ENCODE data around the gene KIF26A. TPM values are rescaled to one million over a fixed set of nuclear protein-coding genes. Genes with fewer than 3 reads are reported as not detected.

Gene KIF26A
- total RNA-seq, 4 donors from 2014 or later, result 3.3 to 6.2 (median 4.9) TPM

DNA sequence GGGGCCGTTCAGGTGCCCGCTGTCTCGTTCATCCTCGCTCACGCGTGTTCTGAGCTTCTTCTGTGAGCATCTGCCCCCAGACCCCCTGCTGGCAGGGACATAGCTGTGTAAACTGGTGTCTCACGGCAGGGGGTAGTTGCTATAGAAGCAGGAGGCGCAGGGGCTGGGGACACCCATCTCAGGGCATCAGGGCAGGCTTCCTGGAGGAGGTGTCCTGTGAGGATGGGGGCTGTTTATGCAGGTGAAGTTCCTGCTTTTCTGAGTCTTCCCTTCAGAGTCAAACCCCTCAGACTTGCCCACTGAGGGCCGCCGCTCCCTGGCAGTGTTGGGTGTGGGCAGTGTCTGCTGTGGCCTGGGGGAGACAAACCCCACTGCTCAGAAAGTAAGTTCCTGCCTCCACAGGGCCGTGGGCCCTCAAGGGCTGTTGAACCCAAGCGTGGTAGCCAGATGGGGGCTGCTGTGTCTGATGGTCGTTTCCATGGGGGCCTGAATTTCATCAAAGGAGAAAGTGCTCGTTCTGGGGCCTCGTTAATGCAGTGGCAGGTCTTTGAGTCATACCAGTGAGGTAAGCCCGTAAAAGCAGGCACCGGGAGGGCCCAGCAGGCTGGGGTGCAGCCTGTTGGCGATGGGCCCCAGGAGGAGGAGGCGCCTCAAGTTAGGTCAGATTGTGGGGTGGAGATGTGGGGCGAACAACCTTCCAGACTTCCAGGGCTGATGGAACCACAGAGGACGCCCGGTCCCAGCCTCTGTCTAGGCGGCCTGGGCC, 23.4 kb downstream of the KIF26A start:
- WGBS, 2 donors, result 92 to 93% methylated on average over 15 to 20 of the region's 23 CpGs
- no peak for TF ChIP-seq CTCF (IDR thresholded peaks at IDR 0.05)
- TF ChIP-seq POLR2A (IDR thresholded peaks at IDR 0.05), result no peak
- H3K27me3 ChIP-seq, result no peaks in the 10 kb centered on the region

GRCh38 chr14:104162495-104162894, 24.1 kb downstream of the KIF26A start:
- Histone ChIP-seq H3K27ac (no peak overlapping the region), H3K4me1 (no peaks in the 10 kb centered on the region), H3K9me3 (no peaks in the 10 kb centered on the region), H3K27me3 (no peaks in the 10 kb centered on the region), H3K36me3 (no peaks in the 10 kb centered on the region), H3K4me3 (replicated peaks in 1 of 3) (no peak overlapping the region)
- TF ChIP-seq POLR2A (IDR thresholded peaks at IDR 0.05), result no peak
- no peak for TF ChIP-seq CTCF (IDR thresholded peaks at IDR 0.05)
- intact Hi-C loops (cut with DNase I), result no loop called here
- 83% methylated on average over 5 of the region's 9 CpGs; no CpG with 5 or more reads in 1 of the 2 donors for WGBS, 2 donors
- DNase-seq, result no peak

More for the DNA sequence above, 23.4 kb downstream of the KIF26A start:
- Histone ChIP-seq H3K27ac (no peak overlapping the region), H3K9me3 (no peaks in the 10 kb centered on the region), H3K4me3 (replicated peaks in 1 of 3) (no peak overlapping the region), H3K4me1 (no peaks in the 10 kb centered on the region), H3K36me3 (no peaks in the 10 kb centered on the region)
- DNase-seq, result no peak
- intact Hi-C loops (cut with DNase I), result no loop called here

DNA sequence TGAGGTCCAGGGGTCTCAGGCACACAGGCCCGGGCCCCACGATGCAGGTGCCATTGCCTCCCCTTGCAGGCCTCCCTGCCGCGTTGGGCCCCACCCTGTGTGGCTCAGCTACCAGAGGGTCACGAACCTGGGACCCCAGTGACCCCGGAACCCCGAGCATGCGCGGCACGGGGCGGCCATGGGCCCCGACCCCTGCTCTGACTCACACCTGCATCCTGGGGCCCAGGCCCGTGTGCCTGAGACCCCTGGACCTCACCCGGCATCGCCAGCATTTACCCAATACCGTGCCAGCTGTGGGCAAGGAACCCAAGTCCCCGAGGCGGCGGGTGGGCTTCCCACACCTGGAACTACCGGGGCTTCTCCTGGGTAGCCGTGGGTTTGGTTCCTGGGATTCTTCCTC, 25.2 kb downstream of the KIF26A start:
- intact Hi-C loops (cut with DNase I), result no loop called here
- DNase-seq, result no peak
- WGBS, 2 donors, result 91 to 95% methylated on average over 9 to 14 of the region's 21 CpGs
- H3K36me3 ChIP-seq, result no peaks in the 10 kb centered on the region
- no peaks in the 10 kb centered on the region for H3K4me1 ChIP-seq
- H3K27ac ChIP-seq, result no peak overlapping the region
- H3K9me3 ChIP-seq, result no peaks in the 10 kb centered on the region
- H3K4me3 ChIP-seq (replicated peaks in 1 of 3), result no peak overlapping the region
- TF ChIP-seq POLR2A (IDR thresholded peaks at IDR 0.05) (no peak), CTCF (IDR thresholded peaks at IDR 0.05) (no peak)
- no peaks in the 10 kb centered on the region for H3K27me3 ChIP-seq

GRCh38 chr14:104164041-104164440, 25.7 kb downstream of the KIF26A start:
- DNase-seq, result no peak
- intact Hi-C loops (cut with DNase I), result no loop called here
- TF ChIP-seq POLR2A (IDR thresholded peaks at IDR 0.05) (no peak), CTCF (IDR thresholded peaks at IDR 0.05) (no peak)
- Histone ChIP-seq H3K4me3 (replicated peaks in 1 of 3) (no peak overlapping the region), H3K27ac (no peak overlapping the region), H3K36me3 (no peaks in the 10 kb centered on the region), H3K9me3 (no peaks in the 10 kb centered on the region), H3K4me1 (no peaks in the 10 kb centered on the region), H3K27me3 (no peaks in the 10 kb centered on the region)
- 83 to 86% methylated on average over 18 to 23 of the region's 23 CpGs for WGBS, 2 donors

DNA sequence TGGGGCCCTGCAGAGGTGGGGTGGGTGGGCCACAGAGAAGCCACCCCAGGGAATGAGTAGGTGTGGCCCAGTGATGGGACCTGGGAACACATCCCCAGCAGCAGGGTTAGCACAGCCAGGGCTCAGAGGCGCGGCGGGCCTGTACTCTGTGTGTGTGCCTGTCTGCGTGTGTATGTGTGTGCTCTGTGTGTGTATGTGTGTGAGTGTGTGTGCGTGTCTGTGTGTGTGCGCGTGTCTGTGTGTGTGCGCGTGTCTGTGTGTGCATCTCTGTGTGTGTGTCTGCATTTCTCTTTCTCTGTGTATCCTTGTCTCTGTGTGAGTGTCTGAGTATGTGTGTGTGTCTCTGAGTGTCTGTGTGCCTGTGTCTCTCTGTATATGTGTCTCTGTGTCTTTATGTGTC, 26.1 kb downstream of the KIF26A start:
- Histone ChIP-seq H3K27me3 (no peaks in the 10 kb centered on the region), H3K27ac (no peak overlapping the region), H3K4me1 (no peaks in the 10 kb centered on the region), H3K4me3 (replicated peaks in 1 of 3) (no peak overlapping the region), H3K9me3 (no peaks in the 10 kb centered on the region), H3K36me3 (no peaks in the 10 kb centered on the region)
- 85 to 87% methylated on average over 9 of the region's 9 CpGs for WGBS, 2 donors
- DNase-seq, result no peak
- TF ChIP-seq POLR2A (IDR thresholded peaks at IDR 0.05) (no peak), CTCF (IDR thresholded peaks at IDR 0.05) (no peak)
- intact Hi-C loops (cut with DNase I), result no loop called here
